HG02973 (cell line): ENCODE results near the gene MACROD1.

ENCODE experiments used
- ATAC-seq: cut with Tn5 transposase; IDR thresholded peaks from one replicate; pipeline ENCODE4 v1.9.1; 2021; ENCODE audit warnings: moderate library complexity; ENCODE audit not compliant: unreplicated experiment

MACROD1 gene

DNA sequence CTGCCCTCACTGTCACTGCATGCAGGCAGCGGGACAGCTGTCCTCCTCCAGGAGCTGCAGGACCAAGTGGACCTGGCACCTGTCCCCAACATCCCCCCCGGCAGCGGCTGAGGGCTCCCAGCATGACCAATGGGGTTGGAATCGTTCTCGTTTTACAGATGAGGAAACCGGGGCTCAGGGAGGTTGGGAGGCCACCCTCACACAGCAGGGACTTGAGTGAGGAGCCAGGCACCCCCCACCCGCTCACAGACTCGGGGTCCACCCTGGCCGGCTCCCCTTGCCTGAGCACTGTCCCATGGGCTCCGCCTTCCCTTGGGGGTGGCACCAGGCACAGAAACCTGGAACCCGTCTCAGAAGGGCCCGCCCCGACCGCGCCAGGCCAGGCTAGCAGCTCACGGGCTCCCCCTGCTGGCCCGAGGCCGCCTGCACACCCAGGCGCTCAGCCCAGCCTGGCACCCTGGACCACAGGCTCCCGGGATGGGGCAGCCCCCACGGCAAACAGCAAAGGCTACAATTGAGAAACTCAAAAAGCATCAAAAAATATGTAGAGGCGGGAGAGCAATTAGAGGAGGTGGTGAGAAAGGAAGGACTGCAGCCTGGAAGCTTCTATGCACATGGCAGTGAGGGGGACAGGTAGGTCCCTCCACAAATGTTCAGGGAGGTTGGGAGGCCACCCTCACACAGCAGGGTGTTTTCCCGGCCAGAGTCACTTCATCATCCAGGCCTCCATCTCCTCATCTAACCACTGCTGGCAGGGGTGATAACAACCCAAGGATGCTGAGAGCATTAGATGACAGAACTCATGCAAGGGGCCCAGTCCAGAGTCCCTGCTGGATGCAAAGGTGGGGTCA lies 12.8 kb downstream of the MACROD1 start:
- no peak for ATAC-seq

DNA sequence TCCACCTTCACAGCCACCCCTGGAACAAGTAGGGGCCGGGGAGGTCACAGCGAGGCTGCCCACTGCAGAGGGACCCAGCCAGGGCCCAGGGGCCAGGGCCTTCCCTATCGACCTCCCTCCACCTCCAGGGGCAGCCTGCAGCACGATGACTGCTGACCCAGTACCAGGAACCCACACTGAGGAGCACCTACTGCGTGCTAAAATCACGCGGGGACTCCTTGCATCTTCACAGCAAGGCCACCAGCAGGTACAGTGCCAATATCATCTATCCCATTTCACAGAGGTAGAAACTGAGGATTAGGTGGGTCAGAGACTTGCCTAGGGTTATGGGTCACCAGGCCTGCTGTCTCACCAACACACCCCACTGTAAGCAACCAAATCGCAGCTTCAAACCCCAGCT lies 14.6 kb downstream of the MACROD1 start:
- ATAC-seq: no peak

DNA sequence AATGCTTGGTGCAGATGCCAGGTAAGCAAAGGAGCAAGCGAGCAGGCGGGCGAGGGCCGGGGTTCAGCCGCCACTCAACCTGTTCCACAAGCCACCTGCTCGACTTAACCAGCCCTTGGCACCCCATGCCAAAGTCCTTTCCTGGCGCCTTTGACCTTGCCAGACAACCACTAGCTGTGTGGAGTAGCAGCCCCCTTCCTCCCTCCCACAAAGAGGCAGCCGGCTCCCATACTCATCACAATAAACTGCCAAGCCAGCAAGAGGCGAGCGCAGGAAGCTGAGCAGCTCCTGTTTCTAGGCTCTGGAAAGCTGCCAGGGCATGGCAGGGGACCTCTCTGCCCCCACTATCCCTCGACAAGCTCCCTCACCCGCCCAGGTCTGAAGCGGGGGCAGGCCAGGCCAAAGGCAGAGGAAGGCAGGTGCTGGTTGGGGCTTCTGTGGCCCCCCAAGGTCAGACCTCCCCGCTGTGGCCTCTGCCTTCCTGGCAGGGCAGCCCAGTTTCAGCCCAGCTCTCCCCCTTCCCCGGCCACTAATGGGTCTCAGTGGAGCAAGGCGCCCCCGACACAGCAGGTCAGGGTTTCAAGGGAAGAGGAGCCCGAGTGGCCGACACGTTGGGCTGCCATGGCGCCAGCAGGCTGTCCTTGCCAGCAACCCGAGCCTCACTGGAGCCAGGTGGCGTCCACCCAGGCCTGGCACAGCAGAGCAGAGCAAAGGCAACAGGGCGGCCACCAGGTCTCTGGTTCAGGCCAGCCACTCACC lies 15.3 kb downstream of the MACROD1 start:
- ATAC-seq: no peak

DNA sequence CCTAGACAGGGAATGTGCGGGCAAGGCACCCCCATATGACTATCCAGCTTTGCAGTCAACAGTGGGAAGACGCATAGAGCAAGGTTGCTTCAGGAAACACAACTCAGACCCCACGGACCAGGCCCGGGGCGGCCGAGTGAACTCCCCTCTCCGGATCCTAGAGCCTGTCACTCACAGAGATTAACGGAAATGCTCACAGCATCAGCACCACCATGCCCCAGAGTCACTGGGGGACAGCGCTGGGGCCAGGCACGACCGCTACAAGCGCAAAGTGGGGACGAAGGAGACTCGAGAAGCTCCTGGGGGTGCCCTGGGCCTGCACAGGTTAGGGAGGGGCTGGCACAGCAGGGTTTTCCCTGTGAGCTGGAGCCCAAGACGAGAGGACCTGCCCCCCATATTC lies 15.9 kb downstream of the MACROD1 start:
- ATAC-seq: no peak

DNA sequence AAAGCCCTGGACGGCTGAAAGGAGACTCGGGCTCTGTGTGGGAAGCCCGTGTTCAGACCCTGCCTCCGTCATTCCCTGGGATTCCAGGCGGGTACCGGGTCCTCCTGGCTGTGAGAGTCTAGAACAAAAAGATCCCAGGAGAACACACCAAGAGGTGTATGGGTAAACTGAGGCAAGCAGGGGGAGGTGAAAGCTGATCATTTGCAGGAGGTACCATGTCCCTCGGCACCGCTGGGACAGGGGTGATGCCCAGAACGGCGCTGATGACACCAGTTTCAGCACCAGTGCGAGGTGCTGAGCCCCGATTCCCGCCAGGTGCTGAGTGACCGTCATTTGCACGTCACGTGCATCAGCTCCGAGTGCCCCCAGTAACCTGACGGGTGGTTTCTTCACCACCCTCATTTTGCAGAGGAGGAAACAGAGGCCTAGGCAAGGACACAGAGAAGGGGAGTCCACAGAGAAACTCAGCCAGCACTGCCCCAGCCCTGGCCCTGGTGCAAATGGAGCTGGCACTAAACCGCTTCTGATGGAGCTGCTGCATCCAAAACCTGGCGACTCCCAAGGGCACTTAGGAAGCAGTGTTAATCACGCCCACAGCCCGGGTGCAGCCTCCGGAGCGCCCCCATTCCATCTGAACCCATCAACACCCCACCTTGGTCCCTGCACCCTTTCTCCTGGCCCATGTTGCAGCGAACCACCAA lies 16.8 kb downstream of the MACROD1 start:
- no peak for ATAC-seq

DNA sequence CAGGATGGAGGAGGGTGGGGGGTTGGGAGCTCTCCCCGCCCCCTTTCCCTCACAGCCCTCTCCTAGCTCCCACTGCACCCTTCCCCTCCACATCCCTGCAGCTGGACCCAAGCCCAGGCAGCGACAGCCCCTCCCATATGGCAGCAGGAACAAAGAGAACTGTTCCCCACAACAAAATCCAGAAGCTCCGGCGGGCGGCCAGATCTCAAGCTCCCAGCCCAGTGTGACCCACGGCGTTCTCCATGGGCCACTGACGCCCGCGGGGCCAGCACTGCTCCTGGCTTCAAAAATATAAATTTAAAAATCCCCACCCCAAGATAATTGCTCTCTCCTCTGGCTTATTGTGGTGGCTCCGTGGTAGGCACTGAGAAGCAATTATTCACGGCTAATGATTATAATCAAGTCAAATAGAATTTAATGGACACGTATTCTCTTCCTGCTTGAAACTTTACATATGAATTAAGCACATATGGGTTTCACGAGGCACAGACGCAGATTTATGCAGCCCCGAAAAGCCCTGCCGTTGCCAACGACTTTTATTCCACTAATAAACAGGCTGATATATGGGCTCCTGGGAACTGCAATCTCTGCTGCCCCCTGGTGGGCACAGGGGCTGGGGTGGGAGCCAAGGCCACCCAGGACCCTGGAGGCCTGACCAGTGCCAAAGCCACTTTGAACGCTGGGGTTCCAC lies 17.5 kb downstream of the MACROD1 start:
- no peak for ATAC-seq

DNA sequence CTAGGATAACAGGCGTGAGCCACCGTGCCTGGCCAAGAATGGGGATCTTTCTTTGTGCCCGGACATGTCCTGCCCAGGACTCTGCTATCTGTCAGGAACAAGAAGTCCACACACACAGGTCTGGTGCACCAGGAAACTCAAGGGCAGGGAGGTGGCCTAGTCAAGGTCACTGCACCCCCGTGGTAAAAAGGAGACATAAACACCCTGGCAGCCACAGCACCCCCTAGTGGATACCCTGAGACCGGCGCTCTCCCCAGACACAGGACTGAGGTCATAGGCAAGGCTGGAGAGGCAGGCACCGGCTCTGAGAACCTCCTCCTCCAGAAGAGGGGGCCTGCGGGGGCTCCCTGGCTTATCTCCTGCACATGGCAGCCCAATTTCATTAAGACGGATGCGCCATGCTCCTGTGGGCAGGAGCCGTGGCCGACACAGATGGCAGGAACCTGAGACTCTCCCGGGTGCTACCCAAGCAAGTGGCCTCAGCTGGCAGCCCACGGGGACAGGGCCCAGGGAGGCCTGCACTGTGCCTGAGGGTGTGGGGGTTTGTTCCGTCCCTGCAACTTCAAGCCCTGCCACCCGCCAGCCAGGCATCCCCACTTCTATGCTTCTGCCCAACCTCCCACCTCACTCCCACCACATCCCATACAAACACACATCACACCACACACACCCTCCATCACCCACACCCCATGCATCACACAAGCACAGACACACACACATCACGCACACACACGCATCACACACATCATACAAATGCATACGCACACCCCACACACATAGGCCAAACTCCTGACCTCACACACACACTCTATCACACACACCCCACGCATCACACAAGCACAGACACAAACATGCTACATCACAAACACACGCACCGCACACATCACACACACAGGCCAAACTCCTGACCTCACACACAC lies 19.6 kb downstream of the MACROD1 start:
- ATAC-seq: no peak

DNA sequence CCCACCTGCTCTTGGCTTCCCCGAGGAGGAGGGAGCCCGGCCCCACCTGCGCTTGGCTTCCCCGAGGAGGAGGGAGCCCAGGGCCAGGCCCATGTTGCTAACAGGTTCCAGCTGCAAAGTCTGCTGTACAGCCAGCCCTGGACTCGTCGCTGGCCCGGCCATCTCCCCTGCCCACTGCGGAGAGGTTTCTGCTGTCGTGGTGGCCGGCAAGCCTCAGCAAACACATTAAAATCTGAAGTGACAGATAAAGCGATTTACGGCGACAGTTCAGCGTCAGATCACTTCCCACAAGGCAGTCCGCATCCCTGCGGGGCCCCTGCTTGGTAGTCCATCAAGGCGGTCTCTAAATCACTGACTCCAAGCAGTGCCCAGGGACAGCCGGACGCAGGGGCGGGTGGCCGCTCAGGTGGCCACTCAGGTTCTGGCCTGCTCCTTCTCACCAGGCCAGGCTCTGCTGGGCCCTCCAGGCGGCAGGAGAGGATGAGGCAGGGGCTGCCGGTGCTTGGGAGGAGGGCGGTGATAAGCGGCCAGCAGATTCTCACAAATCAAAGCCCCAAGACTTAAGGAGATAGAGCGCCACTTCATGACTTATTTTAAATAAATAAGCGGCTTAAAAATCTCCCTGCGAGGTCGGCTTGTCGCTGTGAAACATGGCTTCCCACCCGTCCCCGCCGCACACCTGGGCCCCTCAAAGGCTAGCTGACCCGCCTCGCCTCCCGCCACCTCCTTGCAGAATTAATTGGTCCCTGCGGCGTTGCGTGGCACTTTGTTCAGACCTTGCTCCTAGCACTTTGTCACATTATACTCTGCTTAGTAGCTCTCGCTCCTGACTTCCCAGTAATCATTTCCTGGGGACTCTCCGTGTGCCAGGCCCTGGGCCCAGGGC lies 21.1 kb downstream of the MACROD1 start:
- no peak for ATAC-seq

DNA sequence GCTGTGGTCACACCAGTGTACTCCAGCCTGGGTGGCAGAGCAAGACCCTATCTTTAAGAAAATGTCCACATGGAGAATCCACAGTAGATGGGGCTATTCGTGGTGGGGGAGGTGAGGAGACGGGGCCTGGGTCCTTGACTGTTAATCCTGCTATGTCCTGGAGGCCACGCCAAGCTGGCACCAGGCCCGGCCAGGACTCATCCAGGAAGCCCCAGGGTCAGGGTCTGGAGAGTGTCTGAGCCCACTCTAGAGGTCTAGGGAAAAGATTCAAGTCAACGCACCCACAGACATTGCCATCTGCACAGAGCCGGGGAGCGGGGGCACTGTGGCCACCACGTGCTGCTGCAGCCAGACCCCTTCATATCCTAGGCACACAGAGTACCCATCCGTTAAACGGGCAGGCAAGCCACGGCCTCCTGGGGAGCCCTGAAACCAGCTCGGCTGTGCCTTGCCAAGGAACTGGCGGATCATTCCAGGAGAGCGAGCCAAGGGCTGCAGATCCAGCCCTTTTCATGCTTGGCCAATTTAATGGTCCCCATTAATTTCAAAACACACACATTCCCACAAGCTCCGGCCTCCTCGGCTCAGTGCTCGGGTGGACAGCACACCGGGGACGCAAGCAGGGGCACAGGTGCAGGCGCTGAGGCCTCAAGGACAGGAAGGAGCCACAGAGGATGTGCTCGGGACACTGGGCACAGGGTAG lies 24.7 kb downstream of the MACROD1 start:
- no peak for ATAC-seq

DNA sequence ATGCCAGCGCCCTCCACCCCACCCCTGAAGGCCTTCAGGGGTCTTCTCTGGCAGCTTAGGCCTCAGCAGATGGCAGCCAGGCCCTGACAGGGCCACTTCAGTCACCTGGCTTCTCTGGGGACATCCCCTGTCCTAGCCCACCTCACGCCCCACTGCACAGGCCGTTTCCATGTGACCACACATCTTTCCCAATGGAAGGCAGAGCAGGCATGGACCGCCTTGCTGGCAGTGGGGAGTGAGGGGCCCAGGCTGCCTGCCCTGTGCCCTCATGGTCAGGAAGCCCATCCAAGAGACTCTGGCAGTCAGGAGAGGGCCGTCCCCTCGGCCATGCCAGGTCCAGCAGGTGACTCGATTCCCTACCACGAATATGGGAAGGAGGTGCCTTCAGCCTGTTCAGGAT lies 25.8 kb downstream of the MACROD1 start:
- no peak for ATAC-seq

DNA sequence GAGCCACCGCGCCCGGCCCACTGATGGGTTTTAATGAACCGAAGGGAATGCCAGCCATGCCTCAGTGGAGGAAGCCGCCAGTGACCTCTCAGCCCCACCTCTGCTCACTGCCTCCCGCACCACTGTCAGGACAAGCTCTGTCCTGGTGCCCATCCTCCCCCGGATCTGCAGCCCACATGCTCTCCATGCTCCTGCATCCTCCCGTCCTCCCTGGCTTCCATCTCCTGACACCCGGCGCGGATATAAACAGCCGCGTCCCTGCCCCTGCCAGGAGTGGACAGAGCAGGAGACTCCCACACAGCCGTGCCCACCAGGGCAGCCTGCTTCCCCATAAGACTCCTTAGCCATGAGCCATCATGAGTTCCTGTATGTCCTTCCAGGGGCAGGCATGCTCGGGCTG lies 26.9 kb downstream of the MACROD1 start:
- no peak for ATAC-seq

DNA sequence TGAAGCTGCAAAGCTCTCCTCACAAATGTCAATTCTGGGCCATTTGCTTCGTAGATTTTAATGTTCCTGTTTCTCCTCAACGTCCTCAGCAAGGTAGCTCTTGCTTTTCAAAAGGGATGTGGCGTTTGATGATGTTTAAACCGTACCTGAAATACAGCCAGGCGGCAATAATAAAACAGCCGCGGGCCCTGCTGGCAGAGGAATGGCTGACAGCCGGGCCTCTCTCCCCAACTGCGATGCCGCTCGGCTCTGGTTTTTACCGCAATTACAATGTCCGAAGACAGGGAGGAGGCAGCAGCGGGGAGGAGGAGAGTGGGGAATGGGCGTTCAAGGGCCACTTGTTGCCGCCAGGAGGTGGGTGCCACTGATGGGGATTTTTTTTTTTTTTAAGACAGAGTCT lies 27.5 kb downstream of the MACROD1 start:
- no peak for ATAC-seq

DNA sequence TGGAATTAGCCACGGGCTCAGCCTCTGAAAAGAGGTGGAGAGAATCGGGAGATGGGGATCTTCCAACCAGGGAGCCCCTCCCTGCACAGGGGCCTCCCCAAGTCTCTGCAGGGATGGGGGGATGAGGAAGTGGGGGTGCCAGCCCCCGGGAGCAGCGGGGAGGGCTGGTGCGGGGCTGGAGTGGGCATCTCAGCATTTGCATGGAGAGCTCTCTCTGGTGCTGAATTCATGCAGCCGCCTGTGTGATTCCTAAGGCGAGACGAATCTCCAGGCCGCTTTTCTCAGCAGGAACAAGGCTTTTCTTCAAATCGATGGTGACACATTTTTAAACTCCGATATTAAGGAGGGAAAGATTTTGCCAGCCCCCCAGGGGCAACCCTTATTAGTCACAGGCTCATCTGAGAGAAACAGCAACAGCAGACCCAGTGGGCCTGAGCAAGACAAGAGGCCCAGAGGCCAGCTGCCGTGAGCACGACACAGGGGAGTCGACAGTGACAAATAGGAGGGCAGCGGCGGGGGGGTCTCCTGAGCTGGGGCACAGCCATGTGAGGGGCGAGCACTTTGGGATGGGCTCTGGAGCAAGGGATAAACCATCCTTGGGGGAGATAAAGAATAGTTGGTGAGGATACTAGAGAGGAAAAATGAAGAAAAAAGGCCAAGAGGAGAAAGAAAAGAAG lies 29.0 kb downstream of the MACROD1 start:
- ATAC-seq: no peak

DNA sequence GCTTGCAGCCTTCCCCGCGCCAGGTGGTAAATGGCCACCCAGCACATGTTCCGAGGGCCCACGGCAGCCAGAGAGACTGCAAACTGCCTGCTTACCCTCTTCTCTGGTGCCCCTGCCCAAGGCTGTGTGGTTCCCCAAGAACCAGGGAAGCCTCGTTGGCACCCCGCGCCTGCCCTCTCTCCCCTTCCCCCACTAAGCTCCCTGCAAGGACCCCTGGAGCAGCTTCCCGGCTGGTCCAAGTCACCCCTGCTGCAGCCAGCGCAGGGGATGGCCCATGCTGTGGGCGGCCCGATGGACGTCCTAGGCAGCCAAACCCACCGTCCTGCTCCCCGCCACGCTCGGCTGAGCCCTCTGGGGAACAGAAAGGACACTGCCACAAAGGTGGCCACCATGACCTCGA lies 30.2 kb downstream of the MACROD1 start:
- no peak for ATAC-seq

DNA sequence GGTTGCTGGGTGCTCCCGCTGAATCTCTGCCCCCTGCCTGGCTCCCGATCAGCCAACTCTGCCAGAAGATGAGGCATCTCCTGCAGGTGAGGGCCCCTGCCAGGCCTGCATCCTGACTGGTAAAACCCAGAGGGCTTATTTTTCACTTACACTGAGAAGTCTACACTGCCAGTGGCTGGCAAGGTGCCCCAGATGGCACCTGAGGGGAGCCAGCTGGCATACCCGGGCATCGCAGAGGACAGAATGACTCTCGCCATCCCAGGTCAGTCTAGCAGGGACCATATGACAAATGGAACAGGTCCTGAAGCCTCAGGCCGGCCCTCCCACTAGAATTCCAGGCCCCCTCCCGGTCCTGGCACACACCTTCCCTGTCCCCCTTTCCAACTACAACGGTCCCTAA lies 30.9 kb downstream of the MACROD1 start:
- no peak for ATAC-seq

DNA sequence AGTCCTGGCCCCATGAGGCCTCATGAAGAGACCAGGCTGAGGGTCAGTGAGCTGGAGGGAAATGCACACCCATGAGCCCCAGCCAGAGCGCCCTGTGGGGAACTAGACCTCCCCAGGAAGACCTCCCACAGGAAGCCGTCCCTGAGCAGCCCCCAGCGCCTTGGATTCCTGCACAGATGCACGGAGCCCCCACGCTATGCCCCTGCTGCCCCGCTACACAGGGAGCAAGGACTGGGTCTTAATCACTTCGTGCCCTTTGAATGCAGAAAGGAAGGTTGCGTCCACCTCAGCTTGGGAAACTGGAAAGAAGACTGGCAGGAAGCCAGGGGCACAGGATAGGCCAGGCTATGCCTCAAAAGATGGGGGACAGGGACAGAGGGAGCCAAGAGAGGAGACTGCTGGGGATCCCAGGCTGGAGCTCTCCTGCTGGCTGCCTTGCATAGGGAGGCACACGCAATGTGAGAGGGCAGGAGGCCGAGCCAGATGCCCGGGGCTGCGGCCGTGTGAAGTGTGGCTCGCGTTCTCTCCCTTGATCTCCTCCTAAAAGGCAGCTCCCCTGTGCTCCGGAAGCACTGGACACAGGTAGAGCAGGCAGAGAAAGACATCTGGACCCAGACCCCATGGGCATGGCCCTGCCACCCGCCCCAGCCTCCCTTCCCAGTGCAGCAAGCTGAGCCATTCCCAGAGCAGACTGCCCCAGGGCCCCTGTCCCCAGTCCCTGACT lies 32.8 kb downstream of the MACROD1 start:
- ATAC-seq: no peak

DNA sequence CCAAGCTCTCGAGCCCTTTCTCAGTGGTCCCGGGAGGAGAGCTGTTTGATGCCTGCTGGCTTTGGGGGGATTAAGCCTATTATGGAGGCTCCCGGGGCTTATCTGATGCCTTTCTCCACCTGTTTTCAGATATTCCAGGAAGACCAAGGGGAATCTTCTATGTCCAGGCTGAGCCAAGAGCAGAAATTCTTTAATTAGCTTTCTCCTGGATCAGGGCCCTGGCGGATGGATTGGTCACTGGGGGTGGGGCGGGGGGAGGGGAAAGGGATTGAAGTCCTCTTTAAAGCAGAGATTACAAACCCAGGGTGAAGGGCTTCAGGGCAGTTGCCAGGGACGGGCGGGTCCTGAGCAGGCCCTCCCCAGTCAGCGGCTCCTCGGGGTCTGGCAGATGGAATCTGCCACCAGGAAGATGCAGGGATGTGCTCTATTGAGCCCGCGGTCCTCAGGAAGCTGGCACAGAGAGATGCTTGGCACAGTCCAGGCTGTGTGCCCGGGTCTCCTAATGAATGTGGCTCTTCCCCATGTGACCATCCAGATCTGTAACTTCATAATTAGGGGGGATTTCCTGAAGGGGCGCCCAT lies 33.6 kb downstream of the MACROD1 start:
- ATAC-seq: no peak
